ENCODE data around the gene DNAJB8. TPM values are rescaled to one million over a fixed set of nuclear protein-coding genes. Genes with fewer than 3 reads are reported as not detected.

The DNAJB8 gene
- total RNA-seq, 2 donors from 2014 or later = not detected

GRCh38 chr3:128435058-128435457 is 31.6 kb downstream of the DNAJB8 start:
- intact Hi-C loops (cut with DNase I) = no loop called here
- no peak for DNase-seq (ENCODE audit: low spot score)

- intact Hi-C loops (cut with DNase I) = no loop called here
- DNase-seq (ENCODE audit: low spot score) = no peak
Measured at GRCh38 chr3:128434524-128434923, 32.2 kb downstream of the DNAJB8 start.

- no peak for DNase-seq (ENCODE audit: low spot score)
- intact Hi-C loops (cut with DNase I) = no loop called here
Measured at GRCh38 chr3:128433837-128434165, 32.9 kb downstream of the DNAJB8 start.

- intact Hi-C loops (cut with DNase I) = no loop called here
- DNase-seq (ENCODE audit: low spot score) = peak; percentile 75
Measured at GRCh38 chr3:128432971-128433836, 33.5 kb downstream of the DNAJB8 start.

- peak; percentile 80 for DNase-seq (ENCODE audit: low spot score)
- intact Hi-C loops (cut with DNase I) = no loop called here
Measured at GRCh38 chr3:128432301-128432970, 34.3 kb downstream of the DNAJB8 start.

GRCh38 chr3:128431803-128432300 is 34.8 kb downstream of the DNAJB8 start:
- peak; percentile 57 for DNase-seq (ENCODE audit: low spot score)
- intact Hi-C loops (cut with DNase I) = no loop called here

- DNase-seq (ENCODE audit: low spot score) = peak; percentile 76
- intact Hi-C loops (cut with DNase I) = no loop called here
Measured at GRCh38 chr3:128430731-128431130, 36.0 kb downstream of the DNAJB8 start.

GRCh38 chr3:128430301-128430700 is 36.4 kb downstream of the DNAJB8 start:
- DNase-seq (ENCODE audit: low spot score) = peak; percentile 58
- intact Hi-C loops (cut with DNase I) = no loop called here

- intact Hi-C loops (cut with DNase I) = loop anchor here (5.0 kb wide), 3 partner anchors 63 to 178 kb away; partner anchors contain the start of gene GATA2 (in 1 of the 2)
- peak; percentile 69 for DNase-seq (ENCODE audit: low spot score)
Measured at GRCh38 chr3:128429751-128430150, 36.9 kb downstream of the DNAJB8 start.

GRCh38 chr3:128429275-128429674 is 37.4 kb downstream of the DNAJB8 start:
- intact Hi-C loops (cut with DNase I) = loop anchor here (5.0 kb wide), 3 partner anchors 63 to 178 kb away; partner anchors contain the start of gene GATA2 (in 1 of the 2)
- peak; percentile 71 for DNase-seq (ENCODE audit: low spot score)

GRCh38 chr3:128427872-128428822 is 38.5 kb downstream of the DNAJB8 start:
- peak; percentile 64 for DNase-seq (ENCODE audit: low spot score)
- intact Hi-C loops (cut with DNase I) = loop anchor here (5.0 kb wide), 3 partner anchors 64 to 179 kb away; partner anchors contain the start of gene GATA2 (in 1 of the 2)

- DNase-seq (ENCODE audit: low spot score) = peak; percentile 62
- intact Hi-C loops (cut with DNase I) = loop anchor here (5.0 kb wide), 3 partner anchors 65 to 180 kb away; partner anchors contain the start of gene GATA2 (in 1 of the 2)
Measured at GRCh38 chr3:128427175-128427857, 39.4 kb downstream of the DNAJB8 start.

- intact Hi-C loops (cut with DNase I) = loop anchor here (5.0 kb wide), 3 partner anchors 66 to 181 kb away; partner anchors contain the start of gene GATA2 (in 1 of the 2)
- DNase-seq (ENCODE audit: low spot score) = peak; percentile 86
Measured at GRCh38 chr3:128426128-128426921, 40.4 kb downstream of the DNAJB8 start.

- intact Hi-C loops (cut with DNase I) = loop anchor here (5.0 kb wide), 3 partner anchors 67 to 182 kb away; partner anchors contain the start of gene GATA2 (in 1 of the 2)
- no peak for DNase-seq (ENCODE audit: low spot score)
Measured at GRCh38 chr3:128425846-128426127, 40.9 kb downstream of the DNAJB8 start.

- intact Hi-C loops (cut with DNase I) = loop anchor here (5.0 kb wide), 3 partner anchors 67 to 182 kb away; partner anchors contain the start of gene GATA2 (in 1 of the 2)
- DNase-seq (ENCODE audit: low spot score) = no peak
Measured at GRCh38 chr3:128425142-128425845, 41.4 kb downstream of the DNAJB8 start.

- DNase-seq (ENCODE audit: low spot score) = no peak
- intact Hi-C loops (cut with DNase I) = loop anchor here (5.0 kb wide), 3 partner anchors 68 to 183 kb away; partner anchors contain the start of gene GATA2 (in 1 of the 2)
Measured at GRCh38 chr3:128424508-128425069, 42.1 kb downstream of the DNAJB8 start.

Data from posterior vena cava (tissue), 2 donors.